CD8-positive, alpha-beta memory T cell (primary cell): Measurements from ENCODE around the gene FRMD4A. TPM values are rescaled to one million over a fixed set of nuclear protein-coding genes. Genes with fewer than 3 reads are reported as not detected.

Experiments used
- CTCF ChIA-PET: fragments of 350-600 bp; sonication (Branson Sonifier 250); formaldehyde crosslinking; loops from one replicate; lab custom pipeline; 2021; ENCODE audit warnings: antibody characterized with exemption; lab: Charles Lee
- POLR2A ChIA-PET: fragments of 350-600 bp; sonication (Branson Sonifier 250); formaldehyde crosslinking; loops from one replicate; lab custom pipeline; 2021; ENCODE audit warnings: antibody characterized with exemption; lab: Charles Lee
- DNase-seq, 5 donors: peaks; one replicate each; pipeline versions ENCODE4 v3.0.0 to v3.0.0-alpha.2; 2020 to 2022; ENCODE audit warnings: mixed read lengths in 1 of 5
- H3K27ac ChIP-seq: one replicate; pipeline ENCODE4 v1.7.0; 2013; ENCODE audit warnings: low read depth, mild to moderate bottlenecking, low read length, moderate library complexity
- H3K27me3 ChIP-seq: 2 replicates; pipeline ENCODE4 v1.7.0; 2013; ENCODE audit warnings: low read length, mild to moderate bottlenecking; ENCODE audit not compliant: insufficient read depth, poor library complexity, severe bottlenecking
- H3K36me3 ChIP-seq: 2 replicates; pipeline ENCODE4 v1.7.0; 2013; ENCODE audit warnings: mild to moderate bottlenecking, low read length, moderate library complexity; ENCODE audit not compliant: insufficient read depth
- H3K4me1 ChIP-seq: 2 replicates; pipeline ENCODE4 v1.7.0; 2013; ENCODE audit warnings: mild to moderate bottlenecking, low read length, moderate library complexity; ENCODE audit not compliant: insufficient read depth
- H3K4me3 ChIP-seq: 2 replicates; pipeline ENCODE4 v1.7.0; 2013; ENCODE audit warnings: mild to moderate bottlenecking, low read length
- H3K9me3 ChIP-seq: 2 replicates; pipeline ENCODE4 v1.7.0; 2013; ENCODE audit warnings: mild to moderate bottlenecking, low read length
- H3K27ac Mint-ChIP-seq, 8 donors: one replicate each; pipeline ENCODE4 v1.8.0; 2020 to 2021; ENCODE audit warnings: mixed read lengths in 8 of 8, mild to moderate bottlenecking in 6 of 8, inconsistent platforms in 3 of 8, moderate library complexity in 3 of 8
- H3K27me3 Mint-ChIP-seq, 2 donors: one replicate each; pipeline ENCODE4 v1.8.0; 2020 to 2021; ENCODE audit warnings: mixed read lengths in 2 of 2, mild to moderate bottlenecking in 1 of 2, moderate library complexity in 1 of 2
- H3K36me3 Mint-ChIP-seq, 3 donors: one replicate each; pipeline ENCODE4 v1.8.0; 2020 to 2021; ENCODE audit warnings: mixed read lengths in 3 of 3, inconsistent platforms in 1 of 3, mild to moderate bottlenecking in 1 of 3
- H3K4me1 Mint-ChIP-seq, 3 donors: one replicate each; pipeline ENCODE4 v1.8.0; 2020 to 2021; ENCODE audit warnings: mixed read lengths in 3 of 3, inconsistent platforms in 1 of 3, mild to moderate bottlenecking in 1 of 3
- H3K4me3 Mint-ChIP-seq, 7 donors: one replicate each; pipeline ENCODE4 v1.8.0; 2020 to 2021; ENCODE audit warnings: mixed read lengths in 7 of 7, mild to moderate bottlenecking in 6 of 7, moderate library complexity in 4 of 7, inconsistent platforms in 2 of 7
- H3K9me3 Mint-ChIP-seq, 5 donors: one replicate each; pipeline ENCODE4 v1.8.0; 2020 to 2022; ENCODE audit warnings: mixed read lengths in 5 of 5, mild to moderate bottlenecking in 3 of 5, moderate library complexity in 2 of 5, inconsistent platforms in 1 of 5
- polyA plus RNA-seq: library from polyadenylated mRNA; unstranded; fragments of 300-500 nt; fragmentation: Illumina TruSeq; gene quantifications from one replicate; pipeline ENCODE4 v1.2.3, GENCODE V29; 2021
- total RNA-seq, 2 experiments: library from RNA; stranded (reverse); gene quantifications; one replicate each; pipeline ENCODE4 v1.2.3, GENCODE V29; 2021

FRMD4A gene
- total and polyA plus RNA-seq, 3 experiments from 2014 or later = 0.21 to 2.7 (median 2.1) TPM

GRCh38 chr10:13970957-13971353 is 359.8 kb downstream of the FRMD4A start:
- H3K27me3 Mint-ChIP-seq = peaks cover 1 to 13% of the 10 kb centered on the region in 2 donors
- no peak overlapping the region for H3K4me3 Mint-ChIP-seq
- no peak overlapping the region for H3K27ac ChIP-seq
- no peaks in the 10 kb centered on the region for H3K9me3 ChIP-seq
- no peak overlapping the region for H3K4me3 ChIP-seq
- H3K4me1 ChIP-seq = no peaks in the 10 kb centered on the region
- no peaks in the 10 kb centered on the region for H3K27me3 ChIP-seq
- no peaks in the 10 kb centered on the region for H3K36me3 Mint-ChIP-seq
- H3K4me1 Mint-ChIP-seq = no peaks in the 10 kb centered on the region
- DNase-seq = no peak
- no peaks in the 10 kb centered on the region for H3K36me3 ChIP-seq
- POLR2A ChIA-PET = no interaction called here
- no peak overlapping the region for H3K27ac Mint-ChIP-seq
- CTCF ChIA-PET = interaction anchor here (1.6 kb wide), 1 partner anchor 10 kb away, joined by 3 read pairs; no protein-coding TSS in a partner anchor
- peaks cover 0 to 3% (median 0%) of the 10 kb centered on the region in 5 donors for H3K9me3 Mint-ChIP-seq

- CTCF ChIA-PET = interaction anchor here (1.6 kb wide), 1 partner anchor 9 kb away, joined by 3 read pairs; no protein-coding TSS in a partner anchor
- POLR2A ChIA-PET = no interaction called here
- H3K27me3 ChIP-seq = no peaks in the 10 kb centered on the region
- H3K9me3 ChIP-seq = no peaks in the 10 kb centered on the region
- H3K9me3 Mint-ChIP-seq = peaks cover 0 to 3% (median 0%) of the 10 kb centered on the region in 5 donors
- H3K27ac ChIP-seq = no peak overlapping the region
- DNase-seq = no peak
- H3K4me1 Mint-ChIP-seq = no peaks in the 10 kb centered on the region
- no peaks in the 10 kb centered on the region for H3K36me3 ChIP-seq
- no peak overlapping the region for H3K27ac Mint-ChIP-seq
- no peak overlapping the region for H3K4me3 Mint-ChIP-seq
- H3K4me3 ChIP-seq = no peak overlapping the region
- H3K4me1 ChIP-seq = no peaks in the 10 kb centered on the region
- no peaks in the 10 kb centered on the region for H3K36me3 Mint-ChIP-seq
- peaks cover 1 to 13% of the 10 kb centered on the region in 2 donors for H3K27me3 Mint-ChIP-seq
These were observed 360.3 kb downstream of the FRMD4A start for GRCh38 chr10:13970236-13970956.

GRCh38 chr10:13969792-13970140 is 361.0 kb downstream of the FRMD4A start:
- H3K4me1 ChIP-seq = no peaks in the 10 kb centered on the region
- ChIA-PET POLR2A (no interaction called here), CTCF (interaction anchor here (1.6 kb wide), 1 partner anchor 8 kb away, joined by 3 read pairs; no protein-coding TSS in a partner anchor)
- Mint-ChIP-seq H3K27ac (no peak overlapping the region), H3K4me1 (no peaks in the 10 kb centered on the region), H3K27me3 (peaks cover 1 to 13% of the 10 kb centered on the region in 2 donors), H3K9me3 (peaks cover 0 to 3% (median 0%) of the 10 kb centered on the region in 5 donors), H3K4me3 (no peak overlapping the region), H3K36me3 (no peaks in the 10 kb centered on the region)
- H3K9me3 ChIP-seq = no peaks in the 10 kb centered on the region
- DNase-seq = no peak
- no peak overlapping the region for H3K27ac ChIP-seq
- H3K4me3 ChIP-seq = no peak overlapping the region
- no peaks in the 10 kb centered on the region for H3K27me3 ChIP-seq
- H3K36me3 ChIP-seq = no peaks in the 10 kb centered on the region

DNA sequence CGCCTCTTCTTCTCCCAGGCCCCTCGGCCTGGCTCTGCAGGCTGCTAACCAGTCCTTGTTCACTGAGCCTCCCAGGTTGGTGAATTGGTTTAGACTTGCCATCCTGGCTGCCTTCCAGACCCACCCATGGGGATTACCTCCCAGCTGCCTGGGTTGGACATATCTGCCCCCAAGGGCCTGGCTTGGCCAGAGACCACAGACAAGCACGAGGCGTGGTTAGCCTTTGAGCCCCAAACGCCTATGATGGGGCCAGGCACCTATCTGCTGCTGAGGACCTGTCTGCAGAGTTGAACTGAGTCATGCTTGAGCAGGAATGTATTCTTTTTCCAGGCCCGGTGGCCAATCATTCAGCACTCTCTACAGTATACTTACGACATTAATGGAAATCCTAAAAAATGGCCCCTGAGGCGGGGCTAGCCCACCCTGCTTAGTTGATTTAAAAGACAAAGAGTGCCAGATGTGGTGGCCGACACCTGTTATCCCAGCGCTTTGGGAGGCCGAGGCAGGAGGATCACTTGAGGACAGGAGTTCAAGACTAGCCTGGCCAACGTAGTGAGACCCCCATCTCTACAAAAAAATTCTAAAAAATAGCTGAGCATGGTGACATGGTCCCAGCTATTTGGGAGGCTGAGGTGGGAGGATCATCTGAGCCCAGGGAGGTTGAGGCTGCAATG is 361.5 kb downstream of the FRMD4A start:
- ChIA-PET CTCF (interaction anchor here (1.6 kb wide), 1 partner anchor 8 kb away, joined by 3 read pairs; no protein-coding TSS in a partner anchor), POLR2A (no interaction called here)
- Mint-ChIP-seq H3K9me3 (peaks cover 0 to 3% (median 0%) of the 10 kb centered on the region in 5 donors), H3K4me1 (no peaks in the 10 kb centered on the region), H3K27ac (no peak overlapping the region), H3K4me3 (no peak overlapping the region), H3K27me3 (peaks cover 1 to 13% of the 10 kb centered on the region in 2 donors), H3K36me3 (no peaks in the 10 kb centered on the region)
- Histone ChIP-seq H3K36me3 (no peaks in the 10 kb centered on the region), H3K4me3 (no peak overlapping the region), H3K27ac (no peak overlapping the region), H3K4me1 (no peaks in the 10 kb centered on the region), H3K9me3 (no peaks in the 10 kb centered on the region), H3K27me3 (no peaks in the 10 kb centered on the region)
- no peak for DNase-seq

GRCh38 chr10:13961853-13962252 is 368.9 kb downstream of the FRMD4A start:
- Histone ChIP-seq H3K4me1 (no peaks in the 10 kb centered on the region), H3K4me3 (no peak overlapping the region), H3K9me3 (no peaks in the 10 kb centered on the region), H3K27ac (no peak overlapping the region), H3K36me3 (no peaks in the 10 kb centered on the region), H3K27me3 (no peaks in the 10 kb centered on the region)
- H3K27me3 Mint-ChIP-seq = peaks cover 11 to 30% of the 10 kb centered on the region in 2 donors
- peaks cover 0 to 3% (median 0%) of the 10 kb centered on the region in 3 donors for H3K36me3 Mint-ChIP-seq
- H3K4me3 Mint-ChIP-seq = no peak overlapping the region
- H3K4me1 Mint-ChIP-seq = peaks cover 0 to 1% (median 0%) of the 10 kb centered on the region in 3 donors
- ChIA-PET CTCF (interaction anchor here (1.5 kb wide), 1 partner anchor 8 kb away, joined by 3 read pairs; no protein-coding TSS in a partner anchor), POLR2A (no interaction called here)
- peaks cover 0 to 2% (median 0%) of the 10 kb centered on the region in 5 donors for H3K9me3 Mint-ChIP-seq
- DNase-seq = no peak
- no peak overlapping the region for H3K27ac Mint-ChIP-seq

- ChIA-PET POLR2A (no interaction called here), CTCF (interaction anchor here (1.5 kb wide), 1 partner anchor 9 kb away, joined by 3 read pairs; no protein-coding TSS in a partner anchor)
- Mint-ChIP-seq H3K9me3 (peaks cover 0 to 2% (median 0%) of the 10 kb centered on the region in 5 donors), H3K27ac (no peak overlapping the region), H3K4me3 (no peak overlapping the region), H3K27me3 (peaks cover 11 to 25% of the 10 kb centered on the region in 2 donors), H3K4me1 (peaks cover 0 to 1% (median 0%) of the 10 kb centered on the region in 3 donors), H3K36me3 (peaks cover 0 to 3% (median 0%) of the 10 kb centered on the region in 3 donors)
- no peak for DNase-seq
- no peaks in the 10 kb centered on the region for H3K9me3 ChIP-seq
- no peaks in the 10 kb centered on the region for H3K4me1 ChIP-seq
- H3K27ac ChIP-seq = no peak overlapping the region
- no peaks in the 10 kb centered on the region for H3K27me3 ChIP-seq
- no peaks in the 10 kb centered on the region for H3K36me3 ChIP-seq
- H3K4me3 ChIP-seq = no peak overlapping the region
These were observed 369.6 kb downstream of the FRMD4A start for GRCh38 chr10:13961097-13961496.

- peaks cover 0 to 2% (median 0%) of the 10 kb centered on the region in 5 donors for H3K9me3 Mint-ChIP-seq
- no peak overlapping the region for H3K4me3 ChIP-seq
- peaks cover 11 to 25% of the 10 kb centered on the region in 2 donors for H3K27me3 Mint-ChIP-seq
- H3K27ac Mint-ChIP-seq = peak overlapping the region in 1 of 8 donors; percentile 67
- peaks cover 0 to 3% (median 0%) of the 10 kb centered on the region in 3 donors for H3K36me3 Mint-ChIP-seq
- peaks cover 0 to 1% (median 0%) of the 10 kb centered on the region in 3 donors for H3K4me1 Mint-ChIP-seq
- H3K4me3 Mint-ChIP-seq = no peak overlapping the region
- no peaks in the 10 kb centered on the region for H3K36me3 ChIP-seq
- H3K27me3 ChIP-seq = no peaks in the 10 kb centered on the region
- H3K9me3 ChIP-seq = no peaks in the 10 kb centered on the region
- no peak for DNase-seq
- no peaks in the 10 kb centered on the region for H3K4me1 ChIP-seq
- ChIA-PET POLR2A (no interaction called here), CTCF (interaction anchor here (1.5 kb wide), 1 partner anchor 10 kb away, joined by 3 read pairs; no protein-coding TSS in a partner anchor)
- H3K27ac ChIP-seq = no peak overlapping the region
These were observed 370.1 kb downstream of the FRMD4A start for GRCh38 chr10:13960603-13961002.
